Measurements from ENCODE around the gene RNF145. TPM values are rescaled to one million over a fixed set of nuclear protein-coding genes. Genes with fewer than 3 reads are reported as not detected.

Gene RNF145
- total RNA-seq, 2 experiments from 2014 or later, result 133 to 145 TPM

DNA sequence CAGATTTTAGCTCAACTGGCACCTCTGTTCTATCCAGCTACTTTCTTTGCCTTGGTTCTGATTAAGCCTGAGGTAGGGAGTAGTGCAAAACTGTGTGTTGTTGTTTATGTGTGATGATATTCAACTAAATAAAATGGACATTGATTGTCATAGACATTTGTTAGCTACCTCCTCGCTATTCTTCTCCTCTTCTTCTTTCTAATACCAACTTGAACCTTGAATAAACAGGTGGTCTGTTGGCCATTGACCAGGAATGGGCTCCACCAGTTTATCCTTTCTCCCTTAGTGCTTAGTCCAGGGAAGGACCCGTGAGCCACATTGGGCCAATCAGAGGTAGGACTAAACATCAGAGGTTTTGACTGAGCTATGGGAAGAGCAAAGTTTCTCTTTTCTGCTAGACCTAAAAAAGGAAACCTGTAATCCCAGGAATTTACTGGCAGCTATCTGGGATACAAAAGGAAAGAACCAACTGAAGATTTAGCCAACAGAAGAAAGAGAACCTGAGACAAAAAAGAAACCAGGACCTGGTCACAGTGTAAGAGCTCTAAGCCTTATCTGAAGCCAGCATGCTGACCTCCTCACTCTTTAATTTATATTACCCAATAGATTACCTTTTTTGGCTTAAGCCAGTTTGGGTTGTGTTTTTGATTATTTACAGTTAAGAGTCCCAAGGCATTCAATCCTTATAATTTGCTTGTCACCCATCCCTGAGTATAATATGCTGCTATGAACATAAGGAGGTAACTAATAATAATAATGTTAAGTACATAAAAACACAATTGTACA lies 5.3 kb upstream of the RNF145 start:
- Mint-ChIP-seq H3K36me3 (ENCODE audit: low read depth) (no peaks in the 10 kb centered on the region), H3K27ac (no peak overlapping the region), H3K4me1 (peaks cover 33% of the 10 kb centered on the region), H3K9me3 (no peaks in the 10 kb centered on the region), H3K27me3 (no peaks in the 10 kb centered on the region), H3K4me3 (no peak overlapping the region)
- ChIA-PET POLR2A (no interaction called here), CTCF (interaction anchor here (1.2 to 2.3 kb wide), 6 partner anchors 12 to 1497 kb away, joined by 3 to 7 read pairs (median 4); no protein-coding TSS in a partner anchor)
- no peak for DNase-seq

GRCh38 chr5:159212657-159213462 lies 3.5 kb upstream of the RNF145 start:
- DNase-seq, result no peak
- peaks cover 34% of the 10 kb centered on the region for H3K4me1 Mint-ChIP-seq
- peaks cover 7% of the 10 kb centered on the region for H3K36me3 Mint-ChIP-seq (ENCODE audit: low read depth)
- no peak overlapping the region for H3K27ac Mint-ChIP-seq
- no peaks in the 10 kb centered on the region for H3K27me3 Mint-ChIP-seq
- H3K9me3 Mint-ChIP-seq, result no peaks in the 10 kb centered on the region
- CTCF ChIA-PET, result no interaction called here
- H3K4me3 Mint-ChIP-seq, result no peak overlapping the region
- POLR2A ChIA-PET, result no interaction called here

DNA sequence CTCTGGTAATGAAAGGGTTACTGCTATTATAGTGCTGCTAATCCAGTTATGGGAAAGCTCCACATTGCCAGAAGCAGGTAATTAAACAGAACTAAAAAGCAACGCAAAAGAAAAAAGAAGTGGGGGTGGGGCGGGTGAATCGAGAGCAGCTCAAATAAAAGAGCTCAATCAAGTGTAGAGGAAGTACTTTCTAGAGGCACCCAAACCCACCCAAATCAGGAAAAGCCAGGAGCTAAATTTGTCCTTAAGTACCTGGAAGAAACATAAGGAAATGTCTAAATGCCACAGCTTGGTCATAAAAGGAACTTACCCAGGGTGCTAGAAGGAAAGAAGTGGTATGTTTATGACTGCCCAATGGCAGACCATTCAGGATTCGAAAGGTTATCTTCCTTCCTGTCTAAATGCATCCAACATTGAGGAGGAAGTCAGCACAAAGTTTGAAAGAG lies 2.4 kb upstream of the RNF145 start:
- peaks cover 37% of the 10 kb centered on the region for H3K4me1 Mint-ChIP-seq
- H3K27ac Mint-ChIP-seq, result no peak overlapping the region
- ChIA-PET CTCF (interaction anchor here (1.1 kb wide), 1 partner anchor 98 kb away, joined by 3 read pairs; no protein-coding TSS in a partner anchor), POLR2A (no interaction called here)
- H3K9me3 Mint-ChIP-seq, result no peaks in the 10 kb centered on the region
- peaks cover 15% of the 10 kb centered on the region for H3K36me3 Mint-ChIP-seq (ENCODE audit: low read depth)
- H3K4me3 Mint-ChIP-seq, result no peak overlapping the region
- no peak for DNase-seq
- H3K27me3 Mint-ChIP-seq, result no peaks in the 10 kb centered on the region

- H3K36me3 Mint-ChIP-seq (ENCODE audit: low read depth), result peaks cover 20% of the 10 kb centered on the region
- POLR2A ChIA-PET, result no interaction called here
- no peaks in the 10 kb centered on the region for H3K9me3 Mint-ChIP-seq
- peak overlapping the region; percentile 79 for H3K4me3 Mint-ChIP-seq
- CTCF ChIA-PET, result no interaction called here
- no peaks in the 10 kb centered on the region for H3K27me3 Mint-ChIP-seq
- no peak for DNase-seq
- peaks cover 39% of the 10 kb centered on the region for H3K4me1 Mint-ChIP-seq
- H3K27ac Mint-ChIP-seq, result peak overlapping the region; percentile 44
Measured at GRCh38 chr5:159210846-159211245, 1.5 kb upstream of the RNF145 start.

DNA sequence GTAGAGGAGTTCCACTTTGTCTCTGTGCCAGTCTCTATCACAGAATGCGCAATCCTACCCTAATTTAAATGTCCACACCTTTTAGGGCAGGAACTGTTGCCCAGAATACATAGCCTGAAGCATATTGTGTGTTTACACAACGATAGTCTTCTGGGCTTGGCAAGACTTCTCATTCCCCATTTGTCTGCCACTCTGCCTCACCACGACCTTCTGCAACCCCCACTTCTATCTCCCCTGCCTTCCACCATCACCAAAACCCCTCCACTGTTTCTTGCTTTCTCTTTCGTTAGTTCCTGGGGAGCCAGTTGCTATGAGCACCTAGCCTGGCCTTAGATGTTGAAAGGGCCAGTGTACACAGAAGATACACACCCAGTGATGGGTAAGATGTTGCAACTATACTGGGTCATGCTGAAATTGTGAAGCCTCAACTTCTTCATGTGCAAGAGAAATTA lies 883 bp upstream of the RNF145 start:
- H3K27me3 Mint-ChIP-seq, result no peaks in the 10 kb centered on the region
- peak overlapping the region; percentile 92 for H3K27ac Mint-ChIP-seq
- CTCF ChIA-PET, result no interaction called here
- peaks cover 45% of the 10 kb centered on the region for H3K4me1 Mint-ChIP-seq
- peak overlapping the region; percentile 79 for H3K4me3 Mint-ChIP-seq
- DNase-seq, result peak; percentile 15
- H3K36me3 Mint-ChIP-seq (ENCODE audit: low read depth), result peaks cover 20% of the 10 kb centered on the region
- POLR2A ChIA-PET, result no interaction called here
- no peaks in the 10 kb centered on the region for H3K9me3 Mint-ChIP-seq

DNA sequence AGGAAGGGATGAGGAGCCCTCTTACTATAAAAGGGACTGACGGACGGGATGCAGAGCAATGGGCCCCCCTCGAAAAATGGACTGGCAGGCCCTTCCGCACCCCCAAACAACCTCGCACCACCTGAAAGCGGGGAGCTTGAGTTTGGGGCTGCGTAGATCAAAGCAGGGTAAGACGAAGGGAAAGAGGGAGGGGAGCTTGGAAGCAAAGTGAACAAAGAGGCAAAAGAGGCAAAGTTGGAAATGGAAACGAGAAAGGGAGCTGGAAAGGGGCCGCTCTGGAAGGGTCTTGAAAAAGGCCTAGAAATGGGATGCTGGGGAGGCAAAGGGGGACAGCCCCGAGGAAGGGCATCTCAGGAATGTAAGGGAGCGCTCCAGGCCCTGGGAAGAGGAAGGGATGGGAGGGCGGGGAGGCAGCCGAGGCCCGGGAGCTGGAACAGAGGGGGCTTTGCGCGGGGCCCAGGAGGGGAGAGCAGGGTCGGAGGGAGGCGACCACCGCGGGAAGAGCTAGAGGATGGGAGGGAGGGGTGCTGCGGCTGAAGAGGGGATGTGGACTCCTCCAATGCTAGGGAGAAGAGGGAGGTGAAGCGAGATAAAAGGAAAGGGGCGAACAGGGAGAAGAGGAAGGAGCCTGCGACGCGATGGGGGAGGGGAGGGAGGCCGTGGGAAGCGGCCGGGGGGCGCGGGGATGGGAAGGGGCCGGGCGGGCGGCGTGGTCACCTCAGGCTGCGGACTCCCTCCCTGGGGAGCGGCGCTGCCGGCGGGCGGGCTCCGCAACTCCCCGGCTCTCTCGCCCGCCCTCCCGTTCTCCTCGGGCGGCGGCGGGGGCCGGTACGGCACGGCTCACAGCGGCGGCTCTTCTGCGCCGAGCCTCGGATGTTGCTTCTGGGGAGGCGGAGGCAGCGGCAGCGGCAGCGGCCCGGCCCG lies 577 bp downstream of the RNF145 start:
- ChIA-PET CTCF (interaction anchor here (0.5 to 1.2 kb wide), 3 partner anchors 36 to 1254 kb away, joined by 3 to 4 read pairs (median 4); no protein-coding TSS in a partner anchor), POLR2A (interaction anchor here (1.2 kb wide), 1 partner anchor 10 kb away, joined by 3 read pairs; no protein-coding TSS in a partner anchor)
- no peaks in the 10 kb centered on the region for H3K27me3 Mint-ChIP-seq
- peaks cover 59% of the 10 kb centered on the region for H3K4me1 Mint-ChIP-seq
- no peaks in the 10 kb centered on the region for H3K9me3 Mint-ChIP-seq
- peak overlapping the region; percentile 94 for H3K27ac Mint-ChIP-seq
- H3K4me3 Mint-ChIP-seq, result peak overlapping the region; percentile 85
- peak; percentile 18 for DNase-seq
- peaks cover 22% of the 10 kb centered on the region for H3K36me3 Mint-ChIP-seq (ENCODE audit: low read depth)

DNA sequence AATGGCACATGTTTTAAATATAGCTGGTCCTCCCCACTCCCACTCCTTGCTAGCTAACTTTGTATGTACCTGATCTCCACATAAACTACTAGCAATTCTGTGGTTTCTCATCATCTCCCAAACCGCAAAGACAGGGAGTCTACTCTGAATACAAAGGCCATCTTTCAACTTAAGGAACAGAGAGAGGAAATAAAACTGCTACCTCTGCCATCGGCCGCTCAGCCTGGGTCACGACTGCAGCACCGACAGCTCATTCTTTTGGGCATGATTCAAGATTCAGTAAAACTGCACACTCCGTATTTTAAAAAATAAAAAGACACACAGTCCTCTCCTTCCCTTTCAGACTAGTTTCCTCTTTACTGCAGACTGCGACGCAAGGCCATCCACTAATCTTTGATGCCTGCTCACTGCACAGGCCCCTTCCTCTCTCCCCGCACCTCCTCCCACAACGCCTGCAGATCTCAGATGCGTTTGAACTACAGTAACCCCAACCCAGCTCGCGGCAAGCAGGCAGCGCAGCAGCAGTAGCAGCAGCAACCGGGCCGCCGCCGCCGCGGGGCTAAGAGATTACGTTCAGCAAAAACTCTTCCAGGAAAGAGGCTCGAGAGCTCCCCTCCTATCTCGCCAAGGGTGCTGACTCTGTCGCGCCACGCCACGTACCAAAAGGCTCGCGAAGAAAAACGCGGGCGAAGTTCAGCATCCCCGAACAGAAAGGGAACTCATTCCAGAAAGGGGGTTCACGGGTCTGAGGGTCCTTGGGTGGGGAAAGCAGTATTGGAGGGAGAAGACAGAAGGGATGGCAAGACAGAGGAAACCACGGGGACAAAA lies 1.5 kb downstream of the RNF145 start:
- H3K36me3 Mint-ChIP-seq (ENCODE audit: low read depth), result peaks cover 28% of the 10 kb centered on the region
- peak overlapping the region; percentile 94 for H3K27ac Mint-ChIP-seq
- peaks cover 66% of the 10 kb centered on the region for H3K4me1 Mint-ChIP-seq
- POLR2A ChIA-PET, result interaction anchor here (0.6 to 1.2 kb wide), 4 partner anchors 10 to 773 kb away, joined by 3 to 4 read pairs (median 4); no protein-coding TSS in a partner anchor
- DNase-seq, result peak; percentile 87
- CTCF ChIA-PET, result interaction anchor here (0.5 to 3.7 kb wide), 7 partner anchors 9 to 1255 kb away, joined by 3 to 11 read pairs (median 4); no protein-coding TSS in a partner anchor
- H3K4me3 Mint-ChIP-seq, result peak overlapping the region; percentile 85
- H3K27me3 Mint-ChIP-seq, result no peaks in the 10 kb centered on the region
- no peaks in the 10 kb centered on the region for H3K9me3 Mint-ChIP-seq

DNA sequence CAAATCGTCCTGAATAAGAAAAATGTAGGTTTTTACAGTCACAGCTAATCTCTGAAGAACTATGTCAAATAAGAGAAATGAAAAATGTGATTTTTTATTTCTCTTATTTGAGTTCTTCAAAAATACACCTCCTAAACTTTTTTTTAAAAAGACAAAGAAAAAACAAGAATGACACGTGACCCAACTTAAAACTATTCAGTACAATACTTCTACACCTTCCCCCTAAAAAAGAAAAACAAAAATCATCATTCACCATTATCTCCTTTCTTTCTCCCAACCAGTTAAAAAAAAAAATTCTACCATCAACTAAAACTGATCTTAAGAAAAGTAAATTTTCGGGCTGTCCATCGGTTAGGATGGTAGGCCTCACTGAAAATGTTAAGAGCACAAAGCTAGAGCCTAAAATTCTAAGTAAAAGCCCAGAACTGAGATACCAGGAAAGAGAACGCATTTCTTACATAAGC lies 2.1 kb downstream of the RNF145 start:
- no peaks in the 10 kb centered on the region for H3K27me3 Mint-ChIP-seq
- no peak for DNase-seq
- H3K4me3 Mint-ChIP-seq, result peak overlapping the region; percentile 85
- peak overlapping the region; percentile 94 for H3K27ac Mint-ChIP-seq
- peaks cover 31% of the 10 kb centered on the region for H3K36me3 Mint-ChIP-seq (ENCODE audit: low read depth)
- peaks cover 68% of the 10 kb centered on the region for H3K4me1 Mint-ChIP-seq
- no peaks in the 10 kb centered on the region for H3K9me3 Mint-ChIP-seq
- CTCF ChIA-PET, result interaction anchor here (0.6 to 3.7 kb wide), 7 partner anchors 8 to 107 kb away, joined by 3 to 11 read pairs (median 4); no protein-coding TSS in a partner anchor
- POLR2A ChIA-PET, result interaction anchor here (0.6 to 1.2 kb wide), 3 partner anchors 9 to 772 kb away, joined by 3 to 4 read pairs (median 3); no protein-coding TSS in a partner anchor

DNA sequence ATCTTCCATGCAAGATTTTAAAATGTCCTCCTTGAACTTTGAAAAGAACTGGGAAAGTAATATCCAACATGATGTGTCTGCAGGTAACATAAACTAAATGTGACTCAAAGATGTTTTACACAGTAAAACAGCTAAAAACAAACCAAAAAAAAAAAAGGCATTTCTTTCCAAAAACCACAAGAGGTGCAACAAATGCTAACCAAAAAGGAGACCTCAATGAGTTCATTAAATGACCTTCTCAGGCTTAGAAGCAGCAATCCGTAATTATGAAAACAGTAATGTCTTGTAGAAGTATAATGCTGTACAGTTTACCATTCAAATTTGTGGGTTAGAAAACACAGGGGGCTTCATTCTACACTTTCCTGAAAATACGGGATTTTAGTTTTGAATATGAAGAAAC lies 2.5 kb downstream of the RNF145 start:
- no peaks in the 10 kb centered on the region for H3K9me3 Mint-ChIP-seq
- H3K36me3 Mint-ChIP-seq (ENCODE audit: low read depth), result peaks cover 31% of the 10 kb centered on the region
- DNase-seq, result no peak
- POLR2A ChIA-PET, result interaction anchor here (0.7 kb wide), 1 partner anchor 98 kb away, joined by 3 read pairs; no protein-coding TSS in a partner anchor
- H3K27ac Mint-ChIP-seq, result peak overlapping the region; percentile 94
- H3K27me3 Mint-ChIP-seq, result no peaks in the 10 kb centered on the region
- H3K4me1 Mint-ChIP-seq, result peaks cover 65% of the 10 kb centered on the region
- H3K4me3 Mint-ChIP-seq, result peak overlapping the region; percentile 85
- CTCF ChIA-PET, result interaction anchor here (0.6 to 3.7 kb wide), 5 partner anchors 8 to 108 kb away, joined by 3 to 11 read pairs (median 3); no protein-coding TSS in a partner anchor

GRCh38 chr5:159206368-159206767 lies 3.0 kb downstream of the RNF145 start:
- Mint-ChIP-seq H3K36me3 (ENCODE audit: low read depth) (peaks cover 33% of the 10 kb centered on the region), H3K27ac (peak overlapping the region; percentile 94), H3K27me3 (no peaks in the 10 kb centered on the region), H3K9me3 (no peaks in the 10 kb centered on the region), H3K4me1 (peaks cover 62% of the 10 kb centered on the region), H3K4me3 (peak overlapping the region; percentile 85)
- ChIA-PET CTCF (interaction anchor here (0.8 to 3.7 kb wide), 2 partner anchors 13 to 15 kb away, joined by 3 to 11 read pairs; no protein-coding TSS in a partner anchor), POLR2A (interaction anchor here (0.7 kb wide), 1 partner anchor 97 kb away, joined by 3 read pairs; no protein-coding TSS in a partner anchor)
- DNase-seq, result no peak

GRCh38 chr5:159203351-159203750 lies 6.0 kb downstream of the RNF145 start:
- Mint-ChIP-seq H3K9me3 (no peaks in the 10 kb centered on the region), H3K27me3 (no peaks in the 10 kb centered on the region), H3K36me3 (ENCODE audit: low read depth) (peaks cover 48% of the 10 kb centered on the region), H3K4me3 (no peak overlapping the region), H3K4me1 (peaks cover 70% of the 10 kb centered on the region), H3K27ac (no peak overlapping the region)
- DNase-seq, result no peak
- CTCF ChIA-PET, result no interaction called here
- POLR2A ChIA-PET, result no interaction called here

All from activated CD4-positive, alpha-beta T cell treated with anti-CD3 and anti-CD28 coated beads, Interleukin-2, amount 10 ng/mL, durations not matched to agents 7 days and 5 days (primary cell).